NCI-H1694 (cell line): ENCODE results near the gene TCF19.
"Not testable (repeated sequence)": the region's sequence is repeated elsewhere in the genome, so short reads cannot be mapped to it uniquely, and the experiment has no call there.

Experiments used
- DNase-seq: peaks from one replicate; lab custom pipeline; 2025; lab: John Stamatoyannopoulos, UW

The TCF19 gene

GRCh38 chr6:31183287-31183686, 24.9 kb downstream of the TCF19 start:
- DNase-seq, result not testable (repeated sequence)

- not testable (repeated sequence) for DNase-seq
Measured at GRCh38 chr6:31183859-31184258, 25.5 kb downstream of the TCF19 start.

GRCh38 chr6:31185695-31186051, 27.3 kb downstream of the TCF19 start:
- not testable (repeated sequence) for DNase-seq

- DNase-seq, result no peak
Measured at GRCh38 chr6:31186052-31186734, 27.8 kb downstream of the TCF19 start.

- DNase-seq, result no peak
Measured at GRCh38 chr6:31187780-31188194, 29.4 kb downstream of the TCF19 start.

- not testable (repeated sequence) for DNase-seq
Measured at GRCh38 chr6:31189223-31189622, 30.8 kb downstream of the TCF19 start.

GRCh38 chr6:31190488-31190887, 32.1 kb downstream of the TCF19 start:
- DNase-seq, result no peak

GRCh38 chr6:31192431-31193105, 34.2 kb downstream of the TCF19 start:
- peak; percentile 12 for DNase-seq

- DNase-seq, result no peak
Measured at GRCh38 chr6:31193206-31193605, 34.8 kb downstream of the TCF19 start.

GRCh38 chr6:31194061-31194834, 35.9 kb downstream of the TCF19 start:
- no peak for DNase-seq

- not testable (repeated sequence) for DNase-seq
Measured at GRCh38 chr6:31195308-31195979, 37.1 kb downstream of the TCF19 start.

GRCh38 chr6:31196251-31197022, 38.0 kb downstream of the TCF19 start:
- DNase-seq, result not testable (repeated sequence)

GRCh38 chr6:31197559-31198305, 39.3 kb downstream of the TCF19 start:
- DNase-seq, result peak; percentile 62

- not testable (repeated sequence) for DNase-seq
Measured at GRCh38 chr6:31199105-31199452, 40.7 kb downstream of the TCF19 start.

- DNase-seq, result no peak
Measured at GRCh38 chr6:31202259-31203166, 44.1 kb downstream of the TCF19 start.

GRCh38 chr6:31203345-31203979, 45.1 kb downstream of the TCF19 start:
- DNase-seq, result no peak

GRCh38 chr6:31204751-31205145, 46.4 kb downstream of the TCF19 start:
- DNase-seq, result no peak

GRCh38 chr6:31205638-31206037, 47.2 kb downstream of the TCF19 start:
- DNase-seq, result no peak

GRCh38 chr6:31208506-31208905, 50.1 kb downstream of the TCF19 start:
- DNase-seq, result no peak
